Measurements from ENCODE around the gene FGF2. TPM values are rescaled to one million over a fixed set of nuclear protein-coding genes. Genes with fewer than 3 reads are reported as not detected.

The FGF2 gene
- total RNA-seq, 1 donor from 2014 or later: 6.5 TPM

DNA sequence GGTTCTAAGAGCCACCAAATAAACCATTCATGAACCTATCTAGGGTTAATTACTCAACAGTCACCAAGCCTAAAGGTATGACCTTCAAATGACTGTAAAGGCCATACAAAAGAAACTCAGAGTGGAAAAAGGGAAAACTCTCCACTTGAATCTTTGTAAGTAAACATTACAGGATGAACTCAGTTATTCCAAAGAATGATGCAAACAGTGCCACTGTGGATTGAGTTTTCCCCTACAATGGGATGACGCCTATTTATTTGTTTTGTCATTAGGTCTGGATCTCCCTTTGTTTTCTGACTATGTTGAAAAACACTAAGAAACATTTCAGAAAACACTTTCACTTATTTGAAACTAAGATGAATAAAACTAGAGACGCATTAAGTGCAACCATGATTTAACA is 83.1 kb downstream of the FGF2 start:
- Mint-ChIP-seq H3K4me3 (no peak overlapping the region), H3K27ac (no peak overlapping the region), H3K36me3 (peaks cover 5% of the 10 kb centered on the region), H3K27me3 (no peaks in the 10 kb centered on the region), H3K9me3 (no peaks in the 10 kb centered on the region), H3K4me1 (ENCODE audit: unreplicated experiment) (no peaks in the 10 kb centered on the region)
- no peak for DNase-seq (ENCODE audit: extremely low spot score, unreplicated experiment)
- TF ChIP-seq, protein P1, sequence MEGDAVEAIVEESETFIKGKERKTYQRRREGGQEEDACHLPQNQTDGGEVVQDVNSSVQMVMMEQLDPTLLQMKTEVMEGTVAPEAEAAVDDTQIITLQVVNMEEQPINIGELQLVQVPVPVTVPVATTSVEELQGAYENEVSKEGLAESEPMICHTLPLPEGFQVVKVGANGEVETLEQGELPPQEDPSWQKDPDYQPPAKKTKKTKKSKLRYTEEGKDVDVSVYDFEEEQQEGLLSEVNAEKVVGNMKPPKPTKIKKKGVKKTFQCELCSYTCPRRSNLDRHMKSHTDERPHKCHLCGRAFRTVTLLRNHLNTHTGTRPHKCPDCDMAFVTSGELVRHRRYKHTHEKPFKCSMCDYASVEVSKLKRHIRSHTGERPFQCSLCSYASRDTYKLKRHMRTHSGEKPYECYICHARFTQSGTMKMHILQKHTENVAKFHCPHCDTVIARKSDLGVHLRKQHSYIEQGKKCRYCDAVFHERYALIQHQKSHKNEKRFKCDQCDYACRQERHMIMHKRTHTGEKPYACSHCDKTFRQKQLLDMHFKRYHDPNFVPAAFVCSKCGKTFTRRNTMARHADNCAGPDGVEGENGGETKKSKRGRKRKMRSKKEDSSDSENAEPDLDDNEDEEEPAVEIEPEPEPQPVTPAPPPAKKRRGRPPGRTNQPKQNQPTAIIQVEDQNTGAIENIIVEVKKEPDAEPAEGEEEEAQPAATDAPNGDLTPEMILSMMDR (conservative IDR thresholded peaks at IDR 0.05): no peak

DNA sequence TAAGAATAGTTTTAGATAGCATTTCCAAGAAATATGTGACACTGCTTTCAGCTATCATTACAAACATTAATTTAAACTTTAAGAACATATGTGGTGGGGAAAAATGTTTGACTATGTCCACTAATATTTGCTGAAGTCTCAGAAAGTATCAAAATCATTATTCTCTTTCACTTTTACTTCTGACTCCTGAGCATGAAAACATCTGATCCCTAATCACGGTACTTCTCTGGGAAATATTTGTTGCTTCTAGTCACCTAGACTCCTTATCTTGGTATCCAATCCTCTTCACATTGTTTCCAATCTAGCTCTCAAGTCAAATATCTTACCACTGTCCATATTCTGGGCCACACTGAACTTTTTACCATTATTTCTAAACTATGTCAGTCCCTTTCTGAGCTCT is 85.0 kb downstream of the FGF2 start:
- DNase-seq (ENCODE audit: extremely low spot score, unreplicated experiment): no peak
- no peak overlapping the region for H3K4me3 Mint-ChIP-seq
- TF ChIP-seq, protein P1 (conservative IDR thresholded peaks at IDR 0.05): no peak
- H3K27me3 Mint-ChIP-seq: no peaks in the 10 kb centered on the region
- no peaks in the 10 kb centered on the region for H3K9me3 Mint-ChIP-seq
- no peaks in the 10 kb centered on the region for H3K36me3 Mint-ChIP-seq
- H3K27ac Mint-ChIP-seq: no peak overlapping the region
- H3K4me1 Mint-ChIP-seq (ENCODE audit: unreplicated experiment): no peaks in the 10 kb centered on the region

DNA sequence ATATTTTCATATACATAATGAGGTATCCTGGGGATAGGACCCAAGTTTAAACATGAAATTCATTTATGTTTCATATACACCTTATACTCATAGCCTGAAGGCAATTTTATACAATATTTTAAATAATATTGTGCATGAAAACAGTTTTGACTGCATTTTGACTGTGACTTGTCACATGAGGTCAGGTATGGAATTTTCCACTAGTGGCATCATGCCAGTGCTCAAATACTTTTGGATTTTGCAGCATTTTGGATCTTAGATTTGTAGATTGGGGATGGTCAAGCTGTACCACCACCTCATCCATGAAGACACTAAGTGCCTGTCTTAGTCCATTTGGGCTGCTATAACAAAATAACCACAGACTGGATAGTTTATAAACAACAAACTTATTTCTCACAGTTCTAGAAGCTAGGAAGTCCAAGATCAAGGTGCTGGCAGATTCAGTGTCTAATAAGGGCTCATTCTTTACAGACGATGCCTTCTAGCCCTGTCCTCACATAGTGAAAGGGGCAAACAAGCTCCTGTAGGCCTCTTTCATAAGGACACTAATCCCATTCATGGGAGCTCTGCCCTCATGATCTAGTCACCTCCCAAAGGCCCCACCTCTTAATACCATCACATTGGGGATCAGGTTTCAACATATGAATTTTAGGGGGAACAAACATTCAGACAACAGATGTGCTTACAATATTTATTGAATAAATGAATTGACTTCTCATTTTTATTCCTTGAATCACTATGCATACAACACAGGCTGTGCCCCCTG is 86.4 kb downstream of the FGF2 start:
- DNase-seq (ENCODE audit: extremely low spot score, unreplicated experiment): no peak
- no peaks in the 10 kb centered on the region for H3K27me3 Mint-ChIP-seq
- H3K27ac Mint-ChIP-seq: no peak overlapping the region
- H3K9me3 Mint-ChIP-seq: no peaks in the 10 kb centered on the region
- H3K4me3 Mint-ChIP-seq: no peak overlapping the region
- H3K4me1 Mint-ChIP-seq (ENCODE audit: unreplicated experiment): no peaks in the 10 kb centered on the region
- H3K36me3 Mint-ChIP-seq: no peaks in the 10 kb centered on the region
- TF ChIP-seq, protein P1 (conservative IDR thresholded peaks at IDR 0.05): no peak

DNA sequence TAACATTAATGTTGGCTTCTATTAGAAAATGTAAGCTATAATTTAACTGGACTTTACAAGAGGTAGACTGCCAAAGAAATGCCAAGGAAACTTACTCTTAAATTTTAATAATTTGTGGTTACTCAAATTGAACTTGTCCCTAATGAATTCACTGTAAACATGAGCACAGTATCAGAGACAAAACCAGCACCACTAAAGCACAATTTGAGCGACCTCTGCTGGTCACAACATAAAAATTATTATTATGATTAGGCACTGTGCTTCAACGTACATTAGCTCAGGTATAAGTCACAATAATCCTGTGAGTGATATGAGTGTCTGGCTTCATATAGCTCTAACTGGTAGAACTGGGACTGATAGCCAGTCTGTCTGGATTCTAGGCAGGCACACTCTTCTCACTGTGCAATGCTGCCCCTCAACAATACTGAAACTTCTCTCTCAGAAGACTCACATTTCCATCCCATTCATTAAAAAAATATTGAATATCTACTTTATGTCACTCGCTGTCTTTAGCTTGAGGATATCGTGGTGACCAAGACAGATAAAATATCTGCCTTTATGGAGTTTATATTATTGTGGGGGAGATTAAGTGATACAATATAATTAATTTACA is 87.8 kb downstream of the FGF2 start:
- H3K9me3 Mint-ChIP-seq: no peaks in the 10 kb centered on the region
- DNase-seq (ENCODE audit: extremely low spot score, unreplicated experiment): no peak
- no peak overlapping the region for H3K4me3 Mint-ChIP-seq
- TF ChIP-seq, protein P1 (conservative IDR thresholded peaks at IDR 0.05): peak; percentile 37
- no peaks in the 10 kb centered on the region for H3K4me1 Mint-ChIP-seq (ENCODE audit: unreplicated experiment)
- H3K27ac Mint-ChIP-seq: no peak overlapping the region
- no peaks in the 10 kb centered on the region for H3K27me3 Mint-ChIP-seq
- no peaks in the 10 kb centered on the region for H3K36me3 Mint-ChIP-seq

DNA sequence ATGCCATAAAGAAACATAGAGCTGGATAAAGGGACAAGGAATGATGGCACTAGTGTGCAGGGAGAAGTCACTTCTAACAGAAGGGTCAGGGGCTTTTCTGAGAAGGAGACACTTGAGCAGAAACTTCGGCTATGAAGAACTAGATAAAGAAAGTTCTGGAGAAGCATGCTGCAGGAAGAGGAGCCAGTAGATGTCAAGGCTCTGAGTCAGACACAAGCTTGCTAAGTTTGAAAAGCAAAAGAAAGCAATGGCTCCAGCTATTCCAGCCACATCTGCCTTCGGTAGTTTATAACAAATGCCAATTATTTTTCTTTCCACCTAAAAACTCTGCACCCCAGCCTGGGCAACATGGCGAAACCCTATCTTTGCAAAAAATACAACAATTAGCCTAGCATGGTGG is 88.3 kb downstream of the FGF2 start:
- Mint-ChIP-seq H3K36me3 (no peaks in the 10 kb centered on the region), H3K27ac (no peak overlapping the region), H3K4me3 (no peak overlapping the region), H3K27me3 (no peaks in the 10 kb centered on the region), H3K4me1 (ENCODE audit: unreplicated experiment) (no peaks in the 10 kb centered on the region), H3K9me3 (no peaks in the 10 kb centered on the region)
- DNase-seq (ENCODE audit: extremely low spot score, unreplicated experiment): no peak
- TF ChIP-seq, protein P1 (conservative IDR thresholded peaks at IDR 0.05): no peak

All from type B pancreatic cell (in vitro differentiated cells).